NT2/D1 (cell line): ENCODE data around the gene GLRA1.

ENCODE experiments used
- DNase-seq: peaks from one replicate; pipeline ENCODE4 v3.0.0-alpha.2; 2011; ENCODE audit warnings: low read depth, low spot score
- H3K27me3 ChIP-seq: 2 replicates; pipeline ENCODE4 v1.6.0; 2011; ENCODE audit warnings: mild to moderate bottlenecking; ENCODE audit not compliant: insufficient read length, insufficient read depth
- H3K36me3 ChIP-seq: 2 replicates; pipeline ENCODE4 v1.6.1; 2011; ENCODE audit warnings: mild to moderate bottlenecking, low read length, mixed read lengths; ENCODE audit not compliant: insufficient read depth, insufficient read length
- H3K4me1 ChIP-seq: 2 replicates; pipeline ENCODE4 v1.5.1; 2011; ENCODE audit not compliant: insufficient read depth, insufficient read length
- H3K4me3 ChIP-seq: 2 replicates; pipeline ENCODE4 v1.5.1; 2011; ENCODE audit warnings: low read depth; ENCODE audit not compliant: insufficient read length
- H3K9ac ChIP-seq: 2 replicates; pipeline ENCODE4 v1.6.0; 2011; ENCODE audit warnings: low read depth; ENCODE audit not compliant: insufficient read length
- H3K9me3 ChIP-seq: 2 replicates; pipeline ENCODE4 v1.5.1; 2011; ENCODE audit warnings: mild to moderate bottlenecking, low read length; ENCODE audit not compliant: insufficient read depth
- SUZ12 ChIP-seq: IDR thresholded peaks from 2 replicates; pipeline ENCODE4 v1.6.1; 2011; ENCODE audit not compliant: insufficient read length, insufficient read depth; ENCODE audit errors: extremely low read depth
- YY1 ChIP-seq: IDR thresholded peaks from 2 replicates; pipeline ENCODE4 v1.6.1; 2011; ENCODE audit not compliant: insufficient read length, insufficient read depth
- ZNF274 ChIP-seq: IDR thresholded peaks from 2 replicates; pipeline ENCODE4 v1.6.1; 2011; ENCODE audit warnings: mild to moderate bottlenecking, low read depth, low read length

The GLRA1 gene

DNA sequence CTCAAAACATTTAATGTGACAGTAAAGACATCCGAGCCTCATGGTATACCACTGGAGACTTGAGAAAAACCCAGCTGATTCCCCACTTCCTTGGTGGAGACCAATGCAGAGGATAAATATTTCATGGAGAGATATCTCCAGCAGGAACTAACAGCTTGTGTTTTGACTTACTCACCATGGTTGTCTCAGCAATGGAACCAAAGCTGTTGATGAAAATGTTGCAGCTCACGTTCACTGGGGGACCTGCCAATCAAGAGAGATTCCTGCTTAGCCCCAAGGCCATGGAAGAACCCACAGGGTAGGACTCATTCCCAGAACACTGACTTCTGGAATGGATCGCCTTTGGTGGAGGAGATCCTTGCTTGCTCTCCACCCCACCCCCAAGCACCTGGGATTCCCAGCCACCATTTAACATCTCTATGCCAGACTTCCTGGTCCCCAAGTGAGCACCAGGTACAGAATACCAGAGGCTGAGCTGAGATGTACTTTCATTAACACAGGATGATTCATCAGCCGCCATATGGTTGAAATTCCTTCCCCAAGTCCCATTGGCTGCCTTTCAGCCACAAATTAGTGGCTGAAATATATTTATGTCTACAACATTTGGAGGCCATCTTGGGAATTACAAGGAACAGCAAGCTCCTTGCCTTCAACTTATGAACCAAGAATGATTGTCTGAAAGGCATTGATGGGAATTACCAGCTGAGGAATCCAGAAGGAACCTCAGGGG, 37.9 kb downstream of the GLRA1 start:
- H3K9ac ChIP-seq = no peak overlapping the region
- no peak for TF ChIP-seq ZNF274
- no peak for TF ChIP-seq YY1
- no peak for TF ChIP-seq SUZ12
- H3K27me3 ChIP-seq = no peaks in the 10 kb centered on the region
- no peak for DNase-seq
- no peaks in the 10 kb centered on the region for H3K4me1 ChIP-seq
- no peak overlapping the region for H3K4me3 ChIP-seq
- no peaks in the 10 kb centered on the region for H3K36me3 ChIP-seq
- H3K9me3 ChIP-seq = no peaks in the 10 kb centered on the region

DNA sequence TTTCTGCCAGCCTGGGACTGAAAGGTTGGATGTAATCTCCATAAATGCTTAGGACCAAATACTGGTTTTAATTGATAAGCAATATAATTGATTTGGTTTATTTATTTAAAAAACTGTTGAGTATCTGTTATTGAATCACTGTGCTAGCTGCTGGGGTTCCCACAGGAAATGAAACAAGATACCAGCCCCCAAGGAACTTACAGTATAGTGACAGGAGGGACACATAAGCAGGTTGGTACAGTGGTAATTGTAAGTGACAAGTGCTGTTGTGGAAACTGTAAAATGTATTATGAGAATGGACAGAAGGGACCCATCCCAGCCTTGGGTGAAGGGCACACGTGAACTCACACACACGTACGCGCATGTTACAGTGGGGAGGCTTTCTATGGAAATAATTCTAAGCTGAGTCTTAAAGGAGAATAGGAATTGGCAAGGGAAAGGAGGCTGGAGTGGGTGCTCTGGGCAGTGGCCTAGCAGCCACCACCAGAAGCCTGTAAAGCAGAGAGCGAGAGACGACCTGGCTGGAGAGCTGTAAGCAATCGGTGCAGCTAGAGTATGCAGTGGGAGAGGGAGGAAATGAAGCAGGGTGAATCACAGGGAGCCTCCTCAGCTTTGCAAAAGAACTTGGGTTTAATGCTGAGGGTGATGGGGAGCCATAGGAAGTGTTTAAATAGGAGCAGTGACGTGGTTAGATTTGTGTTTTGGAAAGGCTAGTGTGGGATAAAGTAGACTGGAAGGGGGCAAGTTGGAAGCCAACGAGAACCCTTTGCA, 39.3 kb downstream of the GLRA1 start:
- no peak for TF ChIP-seq SUZ12
- H3K36me3 ChIP-seq = no peaks in the 10 kb centered on the region
- no peaks in the 10 kb centered on the region for H3K27me3 ChIP-seq
- no peaks in the 10 kb centered on the region for H3K4me1 ChIP-seq
- H3K9ac ChIP-seq = no peak overlapping the region
- no peaks in the 10 kb centered on the region for H3K9me3 ChIP-seq
- H3K4me3 ChIP-seq = no peak overlapping the region
- DNase-seq = no peak

DNA sequence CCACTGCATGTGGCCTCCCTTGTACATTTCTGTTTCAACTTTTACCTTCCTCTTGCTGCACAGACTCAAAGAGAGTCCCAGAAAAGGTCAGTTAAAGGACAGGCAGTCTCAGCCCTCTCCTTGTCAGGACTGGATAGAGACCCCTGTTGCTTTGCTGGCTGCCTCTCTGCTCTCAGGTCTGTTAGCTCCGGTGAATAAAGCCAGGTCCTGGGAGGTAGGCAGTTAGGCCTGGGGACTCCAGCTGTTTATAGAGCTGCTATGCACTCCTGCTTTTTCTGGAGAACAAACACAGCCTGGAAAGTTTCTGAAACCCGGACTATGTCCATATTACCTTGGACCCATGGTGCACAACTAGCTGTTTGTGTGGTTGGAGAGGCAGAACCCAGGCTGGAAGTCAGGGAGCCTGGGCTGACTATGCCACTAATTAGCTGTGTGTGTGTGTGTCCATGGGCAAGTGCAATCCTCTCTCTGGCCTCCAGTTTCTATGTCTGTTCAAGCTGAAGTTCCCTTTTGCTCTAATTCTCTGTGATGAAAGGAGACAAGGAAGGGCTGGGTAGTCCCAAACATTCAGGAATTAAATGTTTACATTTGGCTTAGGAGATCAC, 42.9 kb downstream of the GLRA1 start:
- DNase-seq = no peak
- no peak overlapping the region for H3K4me3 ChIP-seq
- no peaks in the 10 kb centered on the region for H3K9me3 ChIP-seq
- H3K36me3 ChIP-seq = no peaks in the 10 kb centered on the region
- no peaks in the 10 kb centered on the region for H3K4me1 ChIP-seq
- TF ChIP-seq YY1 = no peak
- TF ChIP-seq SUZ12 = no peak
- no peak for TF ChIP-seq ZNF274
- H3K27me3 ChIP-seq = no peaks in the 10 kb centered on the region
- no peak overlapping the region for H3K9ac ChIP-seq

DNA sequence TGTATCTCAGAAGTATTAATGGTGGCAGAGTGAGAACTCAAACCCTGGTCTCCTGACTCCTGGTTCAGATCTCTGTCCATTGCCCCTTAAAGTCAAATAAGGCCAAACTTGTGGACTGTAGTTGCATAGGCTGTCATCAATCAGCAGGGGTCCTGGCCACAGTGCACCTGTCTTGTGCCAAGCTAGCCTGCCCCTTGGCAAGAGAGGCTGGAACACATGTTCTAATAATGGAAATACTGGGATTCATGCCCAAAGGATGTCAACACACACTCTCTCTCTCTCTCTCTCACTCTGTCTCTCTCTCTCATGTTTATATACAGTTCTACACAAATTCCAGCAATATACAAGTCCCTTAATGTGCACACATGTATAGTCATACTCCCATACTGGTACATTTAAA, 44.3 kb downstream of the GLRA1 start:
- Histone ChIP-seq H3K9me3 (no peaks in the 10 kb centered on the region), H3K36me3 (no peaks in the 10 kb centered on the region), H3K4me1 (no peaks in the 10 kb centered on the region), H3K9ac (no peak overlapping the region), H3K27me3 (no peaks in the 10 kb centered on the region), H3K4me3 (no peak overlapping the region)
- DNase-seq = no peak
- no peak for TF ChIP-seq ZNF274
- TF ChIP-seq YY1 = no peak
- TF ChIP-seq SUZ12 = no peak

DNA sequence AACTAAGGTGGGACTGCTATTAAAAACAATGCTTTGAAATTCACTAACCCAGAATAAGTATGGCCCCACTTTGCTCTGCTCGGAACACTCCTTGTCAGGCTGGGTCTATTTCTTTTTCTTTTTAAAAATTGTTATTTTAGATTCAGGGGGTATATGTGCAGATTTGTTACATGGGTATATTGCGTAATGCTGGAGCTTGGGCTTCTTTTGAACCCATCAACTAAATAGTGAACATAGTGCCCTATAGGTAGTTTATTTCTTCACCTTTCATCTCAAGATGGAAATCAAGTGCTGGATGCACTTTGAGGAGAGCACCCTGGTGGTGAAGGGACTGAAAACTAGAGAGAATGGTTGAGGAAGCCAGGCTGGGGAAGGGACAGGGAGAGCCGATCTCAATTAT, 51.0 kb downstream of the GLRA1 start:
- no peak overlapping the region for H3K9ac ChIP-seq
- no peaks in the 10 kb centered on the region for H3K36me3 ChIP-seq
- no peak for DNase-seq
- no peaks in the 10 kb centered on the region for H3K4me1 ChIP-seq
- no peak overlapping the region for H3K4me3 ChIP-seq
- no peaks in the 10 kb centered on the region for H3K9me3 ChIP-seq
- no peak for TF ChIP-seq YY1
- no peak for TF ChIP-seq SUZ12
- no peak for TF ChIP-seq ZNF274
- no peaks in the 10 kb centered on the region for H3K27me3 ChIP-seq

DNA sequence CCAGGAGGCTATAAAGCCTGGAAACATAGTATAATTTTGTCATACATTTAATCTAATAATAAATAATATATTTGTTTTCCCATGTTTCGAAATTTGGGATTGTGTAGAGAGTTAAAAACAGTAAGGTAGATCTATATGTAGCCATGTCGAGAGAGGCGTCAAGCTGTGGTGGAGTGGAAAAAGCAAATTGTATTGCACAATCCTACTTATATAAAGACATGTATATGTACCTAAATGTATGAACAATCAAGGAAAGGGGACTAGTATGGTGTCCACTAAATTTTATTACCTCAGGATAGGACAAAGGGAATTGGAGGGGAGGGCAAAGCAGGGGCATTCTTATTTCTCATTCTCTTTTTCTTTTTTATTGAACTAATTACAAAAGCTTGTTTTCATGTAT, 52.0 kb downstream of the GLRA1 start:
- Histone ChIP-seq H3K27me3 (no peaks in the 10 kb centered on the region), H3K9ac (no peak overlapping the region), H3K4me1 (no peaks in the 10 kb centered on the region), H3K9me3 (no peaks in the 10 kb centered on the region), H3K4me3 (no peak overlapping the region), H3K36me3 (no peaks in the 10 kb centered on the region)
- DNase-seq = no peak
- TF ChIP-seq ZNF274 (no peak), SUZ12 (no peak), YY1 (no peak)

DNA sequence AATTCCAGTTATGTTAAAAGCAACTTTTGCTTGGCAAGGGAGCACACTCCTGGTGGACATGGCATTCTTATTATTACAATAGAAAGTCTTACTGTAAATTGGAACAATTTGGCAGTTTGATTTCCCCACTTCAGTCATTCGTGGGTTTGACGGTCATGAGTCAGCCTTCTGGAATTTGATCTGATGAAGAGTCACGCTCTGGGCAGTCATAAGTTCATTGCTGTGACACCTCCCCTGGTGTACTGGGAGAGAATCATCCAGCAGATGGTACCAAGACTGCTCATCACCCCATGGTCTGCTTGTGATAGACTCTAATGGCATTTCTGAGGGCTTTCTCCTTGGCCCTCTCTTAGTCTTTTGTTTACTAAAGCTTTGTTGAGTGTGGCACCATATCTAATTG, 53.8 kb downstream of the GLRA1 start:
- no peak for TF ChIP-seq SUZ12
- TF ChIP-seq ZNF274 = no peak
- TF ChIP-seq YY1 = no peak
- H3K36me3 ChIP-seq = no peaks in the 10 kb centered on the region
- no peaks in the 10 kb centered on the region for H3K9me3 ChIP-seq
- DNase-seq = no peak
- H3K27me3 ChIP-seq = no peaks in the 10 kb centered on the region
- H3K9ac ChIP-seq = no peak overlapping the region
- no peaks in the 10 kb centered on the region for H3K4me1 ChIP-seq
- no peak overlapping the region for H3K4me3 ChIP-seq
